Stomach (tissue), 9 donors: ENCODE results near the gene CNTN1. TPM values are rescaled to one million over a fixed set of nuclear protein-coding genes. Genes with fewer than 3 reads are reported as not detected.

Experiments used
- DNase-seq, 2 donors: peaks; one replicate each; pipeline versions ENCODE4 v3.0.0 to v3.0.0-alpha.2; 2013 to 2019
- H3K27ac ChIP-seq, 5 donors: fragments of 200-600 bp in 4 of 5; sonication (generic) in 4 of 5; one replicate each; pipeline ENCODE4 v1.5.1; 2013 to 2019; ENCODE audit warnings: mild to moderate bottlenecking in 1 of 5, moderate library complexity in 1 of 5
- H3K27me3 ChIP-seq, 3 donors: fragments of 200-600 bp; sonication (generic); one replicate each; pipeline ENCODE4 v1.5.1; 2017 to 2019; ENCODE audit warnings: mixed run types in 1 of 3
- H3K36me3 ChIP-seq, 4 donors: fragments of 200-600 bp; sonication (generic); 1 replicate in 3 of 4; 2 replicates in 1 of 4; pipeline ENCODE4 v1.5.1; 2016 to 2019
- H3K4me1 ChIP-seq, 4 donors: fragments of 200-600 bp; sonication (generic); one replicate each; pipeline ENCODE4 v1.5.1; 2016 to 2019
- H3K4me3 ChIP-seq, 4 donors: fragments of 200-600 bp; sonication (generic) in 3 of 4; one replicate each; pipeline ENCODE4 v1.5.1; 2016 to 2019; ENCODE audit warnings: mild to moderate bottlenecking in 1 of 4
- H3K9me3 ChIP-seq, 4 donors: fragments of 200-600 bp; sonication (generic); one replicate each; pipeline ENCODE4 v1.5.1; 2016 to 2019
- CTCF ChIP-seq, 7 experiments: fragments of 450-650 bp in 4 of 7; fragments of 200-600 bp in 3 of 7; sonication (generic) in 3 of 7; IDR thresholded peaks; one replicate each; pipeline ENCODE4 v1.5.1; 2016 to 2019; ENCODE audit warnings: antibody characterized with exemption in 7 of 7, control low read depth in 2 of 7, mild to moderate bottlenecking in 1 of 7
- EP300 ChIP-seq: sonication (generic); formaldehyde crosslinking; IDR thresholded peaks from one replicate; pipeline ENCODE4 v1.6.1; 2017; ENCODE audit warnings: antibody characterized with exemption
- POLR2A ChIP-seq, 4 donors: fragments of 450-650 bp; IDR thresholded peaks; one replicate each; pipeline ENCODE4 v1.6.1; 2016; ENCODE audit warnings: antibody characterized with exemption in 4 of 4, control low read depth in 2 of 4, mild to moderate bottlenecking in 1 of 4, moderate library complexity in 1 of 4
- POLR2AphosphoS5 ChIP-seq, 3 donors: sonication (generic); formaldehyde crosslinking; IDR thresholded peaks; one replicate each; pipeline ENCODE4 v1.6.1; 2016; ENCODE audit warnings: antibody characterized with exemption in 3 of 3
- WGBS, 5 donors: extraction: QIAGEN DNeasy Blood & Tissue Kit in 3 of 5; methylation state at CpG; one replicate each; pipeline versions ENCODE4 v1.1.5 to v1.1.7; 2013 to 2018; 5-methylcytosine and 5-hydroxymethylcytosine counted together
- intact Hi-C: fragments of 100-400 bp; cut with DNase I; formaldehyde crosslinking; loops from one replicate; pipeline ENCODE4 v1.15.1; 2023; ENCODE audit warnings: low total_unique reads
- polyA plus RNA-seq, 3 donors: library from polyadenylated mRNA; stranded (reverse); fragments of 200-250 nt; gene quantifications; one replicate each; pipeline ENCODE4 v1.2.3, GENCODE V29; 2013
- total RNA-seq, 5 donors: library from RNA; depleted of rRNA; stranded (reverse); fragments of >200 nt; gene quantifications; one replicate each; pipeline versions ENCODE4 v1.1.0 to v1.2.3, GENCODE V29; 2014 to 2016
- donor health status: healthy with polysubstance abuse.
- donor health status: Bipolar disorder and iron deficiency.
- donor health status: healthy.

The CNTN1 gene
- total and polyA plus RNA-seq, 8 donors = 0.68 to 68.3 (median 7.1) TPM

- no peak overlapping the region for H3K27ac ChIP-seq
- H3K9me3 ChIP-seq = no peaks in the 10 kb centered on the region
- DNase-seq = no peak
- intact Hi-C loops = no loop called here
- peaks cover 0 to 12% (median 0%) of the 10 kb centered on the region in 4 donors for H3K4me1 ChIP-seq
- no peak overlapping the region for H3K4me3 ChIP-seq
- no peaks in the 10 kb centered on the region for H3K27me3 ChIP-seq
- TF ChIP-seq POLR2AphosphoS5 (IDR thresholded peaks at IDR 0.05) (no peak), POLR2A (IDR thresholded peaks at IDR 0.05) (no peak), CTCF (IDR thresholded peaks at IDR 0.05) (no peak), EP300 (no peak)
- H3K36me3 ChIP-seq = no peaks in the 10 kb centered on the region
- WGBS, 5 donors = 48 to 69% (median 61%) methylated on average over 5 of the region's 5 CpGs
These were observed 136.4 kb downstream of the CNTN1 start for GRCh38 chr12:40828593-40828990.

- no peak for TF ChIP-seq POLR2AphosphoS5 (IDR thresholded peaks at IDR 0.05)
- no peak for TF ChIP-seq CTCF (IDR thresholded peaks at IDR 0.05)
- TF ChIP-seq EP300 = no peak
- no peak for TF ChIP-seq POLR2A (IDR thresholded peaks at IDR 0.05)
- no peak for DNase-seq
- Histone ChIP-seq H3K9me3 (no peaks in the 10 kb centered on the region), H3K4me1 (peaks cover 0 to 12% (median 0%) of the 10 kb centered on the region in 4 donors), H3K36me3 (no peaks in the 10 kb centered on the region), H3K27me3 (no peaks in the 10 kb centered on the region), H3K4me3 (no peak overlapping the region), H3K27ac (no peak overlapping the region)
- intact Hi-C loops = no loop called here
- 8 to 21% (median 15%) methylated on average over 1 of the region's 1 CpG for WGBS, 5 donors
These were observed 137.5 kb downstream of the CNTN1 start for GRCh38 chr12:40829738-40830144.

- Histone ChIP-seq H3K27me3 (no peaks in the 10 kb centered on the region), H3K4me3 (no peak overlapping the region), H3K9me3 (no peaks in the 10 kb centered on the region), H3K4me1 (peaks cover 0 to 12% (median 0%) of the 10 kb centered on the region in 4 donors), H3K27ac (no peak overlapping the region), H3K36me3 (no peaks in the 10 kb centered on the region)
- no peak for DNase-seq
- TF ChIP-seq EP300 = no peak
- intact Hi-C loops = no loop called here
These were observed 139.7 kb downstream of the CNTN1 start for GRCh38 chr12:40831916-40832315.

GRCh38 chr12:40832668-40833067 lies 140.4 kb downstream of the CNTN1 start:
- 39 to 66% (median 50%) methylated on average over 2 of the region's 2 CpGs for WGBS, 5 donors
- H3K4me1 ChIP-seq = peaks cover 0 to 10% (median 0%) of the 10 kb centered on the region in 4 donors
- DNase-seq = no peak

More at GRCh38 chr12:40832668-40833067, 140.4 kb downstream of the CNTN1 start:
- no peak for TF ChIP-seq CTCF (IDR thresholded peaks at IDR 0.05)
- no peak for TF ChIP-seq POLR2A (IDR thresholded peaks at IDR 0.05)
- no peak for TF ChIP-seq EP300
- TF ChIP-seq POLR2AphosphoS5 (IDR thresholded peaks at IDR 0.05) = no peak
- Histone ChIP-seq H3K27me3 (no peaks in the 10 kb centered on the region), H3K36me3 (no peaks in the 10 kb centered on the region), H3K9me3 (peaks cover 0 to 6% (median 0%) of the 10 kb centered on the region in 4 donors), H3K4me3 (no peak overlapping the region), H3K27ac (no peak overlapping the region)
- intact Hi-C loops = no loop called here
